Measurements from ENCODE around the gene FAM151B.

DNA sequence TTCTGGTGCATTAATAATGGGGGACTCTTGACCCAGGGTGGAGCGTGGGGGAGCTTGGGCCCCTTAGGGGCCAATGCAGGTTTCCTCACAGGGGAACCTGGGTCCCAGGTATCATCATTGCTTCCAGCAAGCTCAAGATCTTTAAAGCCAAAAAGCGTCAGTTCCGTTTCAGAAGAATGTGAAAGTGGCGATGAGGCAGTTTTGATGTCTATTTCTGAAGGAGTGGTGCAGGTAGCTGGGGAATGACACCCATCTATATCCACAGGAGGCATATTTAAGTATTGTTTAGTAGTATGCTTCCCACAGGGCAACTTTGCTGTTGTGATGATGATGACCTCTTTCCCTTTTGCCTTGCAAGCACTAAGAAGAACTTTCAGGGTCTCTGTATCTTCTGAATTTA lies 71.3 kb downstream of the FAM151B start:
- TF ChIP-seq JUND (CRISPR knock-in tag; IDR thresholded peaks at IDR 0.05), result no peak
- TF ChIP-seq ZNF205 (CRISPR knock-in tag; IDR thresholded peaks at IDR 0.05), result no peak
- TF ChIP-seq, protein P1, sequence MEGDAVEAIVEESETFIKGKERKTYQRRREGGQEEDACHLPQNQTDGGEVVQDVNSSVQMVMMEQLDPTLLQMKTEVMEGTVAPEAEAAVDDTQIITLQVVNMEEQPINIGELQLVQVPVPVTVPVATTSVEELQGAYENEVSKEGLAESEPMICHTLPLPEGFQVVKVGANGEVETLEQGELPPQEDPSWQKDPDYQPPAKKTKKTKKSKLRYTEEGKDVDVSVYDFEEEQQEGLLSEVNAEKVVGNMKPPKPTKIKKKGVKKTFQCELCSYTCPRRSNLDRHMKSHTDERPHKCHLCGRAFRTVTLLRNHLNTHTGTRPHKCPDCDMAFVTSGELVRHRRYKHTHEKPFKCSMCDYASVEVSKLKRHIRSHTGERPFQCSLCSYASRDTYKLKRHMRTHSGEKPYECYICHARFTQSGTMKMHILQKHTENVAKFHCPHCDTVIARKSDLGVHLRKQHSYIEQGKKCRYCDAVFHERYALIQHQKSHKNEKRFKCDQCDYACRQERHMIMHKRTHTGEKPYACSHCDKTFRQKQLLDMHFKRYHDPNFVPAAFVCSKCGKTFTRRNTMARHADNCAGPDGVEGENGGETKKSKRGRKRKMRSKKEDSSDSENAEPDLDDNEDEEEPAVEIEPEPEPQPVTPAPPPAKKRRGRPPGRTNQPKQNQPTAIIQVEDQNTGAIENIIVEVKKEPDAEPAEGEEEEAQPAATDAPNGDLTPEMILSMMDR (CRISPR knock-in tag; IDR thresholded peaks at IDR 0.05), result no peak
- no peak for TF ChIP-seq SP5 (CRISPR knock-in tag; IDR thresholded peaks at IDR 0.05; ENCODE audit: borderline replicate concordance, low read depth)
- no peak for TF ChIP-seq CBFB (CRISPR knock-in tag; IDR thresholded peaks at IDR 0.05)
- no peak for TF ChIP-seq NFIC (IDR thresholded peaks at IDR 0.05; ENCODE audit: low read length)

All from HepG2 (cell line).